ENCODE results near the gene PTPRM. TPM values are rescaled to one million over a fixed set of nuclear protein-coding genes. Genes with fewer than 3 reads are reported as not detected.
A peak's percentile ranks its signal among the peaks of the same experiment; 100 is the strongest.

The PTPRM gene
- total and polyA plus RNA-seq, 2 of the 4 experiments (the other 2 are of a cell fraction) = 28.3 to 51.2 TPM

DNA sequence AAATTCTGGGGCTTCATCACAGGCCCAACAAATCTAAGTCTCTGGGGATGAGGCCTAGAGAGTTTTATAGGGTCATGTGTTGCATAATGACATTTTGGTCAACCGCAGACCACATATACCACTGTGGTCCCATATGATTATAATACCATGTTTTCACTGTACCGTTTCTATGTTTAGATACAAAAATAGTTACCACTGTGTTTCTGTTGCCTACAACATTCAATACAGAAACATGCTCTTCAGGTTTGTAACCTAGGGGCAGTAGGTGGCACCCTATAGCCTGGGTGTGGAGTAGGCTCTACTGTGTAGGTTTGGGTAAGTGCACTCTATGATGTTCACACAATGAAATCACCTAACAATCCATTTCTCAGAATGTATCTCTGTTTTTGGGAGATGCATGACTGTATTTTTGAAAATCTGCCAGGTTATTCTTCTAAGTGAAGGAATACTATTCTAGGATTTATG, 485.2 kb downstream of the PTPRM start:
- Histone ChIP-seq H2BK120ac (ENCODE audit: low read depth, low read length) (no peak overlapping the region), H3K56ac (ENCODE audit: extremely low read depth, insufficient read depth, low read length) (no peak overlapping the region), H3K14ac (replicated peaks; ENCODE audit: low read depth, low read length) (no peak overlapping the region), H3K4me3 (ENCODE audit: insufficient read depth, low read depth, low read length) (no peak overlapping the region), H2AK5ac (ENCODE audit: low read depth, low read length) (no peak overlapping the region), H4K20me1 (ENCODE audit: insufficient read depth, low read length) (no peaks in the 10 kb centered on the region), H3K18ac (ENCODE audit: low read depth, low read length) (no peak overlapping the region), H3K4ac (ENCODE audit: low read depth, low read length) (no peak overlapping the region), H2BK5ac (ENCODE audit: low read depth, low read length, poor library complexity, severe bottlenecking) (no peak overlapping the region), H2AK9ac (replicated peaks; ENCODE audit: low read depth, low read length, poor library complexity) (no peak overlapping the region), H2AFZ (replicated peaks; ENCODE audit: low read length, poor library complexity) (no peak overlapping the region), H2BK20ac (ENCODE audit: low read depth, low read length) (no peak overlapping the region), H3K36me3 (ENCODE audit: control insufficient read depth, insufficient read depth, low read length) (no peaks in the 10 kb centered on the region), H4K91ac (ENCODE audit: insufficient read depth, low read depth, low read length) (no peak overlapping the region), H3K27me3 (ENCODE audit: control insufficient read depth, insufficient read depth, low read length) (no peaks in the 10 kb centered on the region), H3K4me1 (ENCODE audit: control insufficient read depth, insufficient read depth, low read length) (peaks cover 5% of the 10 kb centered on the region), H3K9me3 (ENCODE audit: control insufficient read depth, insufficient read depth, low read length) (no peaks in the 10 kb centered on the region), H3K27ac (ENCODE audit: insufficient read depth, low read length) (no peak overlapping the region), H3K23ac (ENCODE audit: low read depth, low read length) (no peak overlapping the region), H3K4me2 (ENCODE audit: low read depth, low read length) (no peak overlapping the region), H4K8ac (ENCODE audit: low read depth in 2 of 2, low read length in 2 of 2) (no peak overlapping the region), H2BK15ac (ENCODE audit: low read depth, low read length) (no peak overlapping the region), H4K5ac (ENCODE audit: low read depth, low read length) (no peak overlapping the region), H3K9me1 (ENCODE audit: insufficient read depth, low read length) (no peaks in the 10 kb centered on the region), H3K9ac (ENCODE audit: low read depth, low read length) (no peak overlapping the region), H3K79me1 (ENCODE audit: low read depth in 1 of 2, low read length in 2 of 2) (no peaks in the 10 kb centered on the region; a peak in 1 of 4 replicates)
- DNase-seq (peak; percentile 26), ATAC-seq (ENCODE audit: low read depth) (peak; percentile 32; the same call in 1 of the 2 replicates)
- in situ Hi-C loops (cut with MboI; ENCODE audit: low sequenced_read_pairs) (no loop called here), intact Hi-C loops (cut with micrococcal nuclease) (no loop called here), dilution Hi-C loops (cut with HindIII; ENCODE audit: low sequenced_read_pairs, unreplicated experiment) (no loop called here)
- ChIA-PET POLR2A (ENCODE audit: unreplicated experiment) (no interaction called here), CTCF (interaction anchor here (0.6 kb wide), 1 partner anchor 429 kb away, joined by 3 read pairs; no protein-coding TSS in a partner anchor)
- WGBS, 2 experiments (ENCODE audit: extremely low coverage in 2 of 2, insufficient read length in 1 of 2) = no CpG with 5 or more reads among the region's 2 CpGs
- BruUV-seq (replicated peaks) = no TSS peak
- TF ChIP-seq CHD1 (IDR thresholded peaks at IDR 0.05; ENCODE audit: low read depth, low read length) = no peak
- TF ChIP-seq RFX5 (IDR thresholded peaks at IDR 0.05; ENCODE audit: low read depth, low read length) = no peak
- TF ChIP-seq SMC3 (IDR thresholded peaks at IDR 0.05; ENCODE audit: low read depth, low read length) = no peak
- no peak for TF ChIP-seq MAFK (IDR thresholded peaks at IDR 0.05; ENCODE audit: low read depth, low read length)
- no peak for TF ChIP-seq BHLHE40 (IDR thresholded peaks at IDR 0.05; ENCODE audit: low read depth, low read length)
- TF ChIP-seq RAD21 (IDR thresholded peaks at IDR 0.05; ENCODE audit: low read length) = no peak
- TF ChIP-seq, protein P1, sequence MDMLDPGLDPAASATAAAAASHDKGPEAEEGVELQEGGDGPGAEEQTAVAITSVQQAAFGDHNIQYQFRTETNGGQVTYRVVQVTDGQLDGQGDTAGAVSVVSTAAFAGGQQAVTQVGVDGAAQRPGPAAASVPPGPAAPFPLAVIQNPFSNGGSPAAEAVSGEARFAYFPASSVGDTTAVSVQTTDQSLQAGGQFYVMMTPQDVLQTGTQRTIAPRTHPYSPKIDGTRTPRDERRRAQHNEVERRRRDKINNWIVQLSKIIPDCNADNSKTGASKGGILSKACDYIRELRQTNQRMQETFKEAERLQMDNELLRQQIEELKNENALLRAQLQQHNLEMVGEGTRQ (IDR thresholded peaks at IDR 0.05; ENCODE audit: low read depth, low read length) = no peak
- no peak for TF ChIP-seq MXI1 (IDR thresholded peaks at IDR 0.05; ENCODE audit: borderline replicate concordance, low read depth, low read length)
- TF ChIP-seq, protein P2, sequence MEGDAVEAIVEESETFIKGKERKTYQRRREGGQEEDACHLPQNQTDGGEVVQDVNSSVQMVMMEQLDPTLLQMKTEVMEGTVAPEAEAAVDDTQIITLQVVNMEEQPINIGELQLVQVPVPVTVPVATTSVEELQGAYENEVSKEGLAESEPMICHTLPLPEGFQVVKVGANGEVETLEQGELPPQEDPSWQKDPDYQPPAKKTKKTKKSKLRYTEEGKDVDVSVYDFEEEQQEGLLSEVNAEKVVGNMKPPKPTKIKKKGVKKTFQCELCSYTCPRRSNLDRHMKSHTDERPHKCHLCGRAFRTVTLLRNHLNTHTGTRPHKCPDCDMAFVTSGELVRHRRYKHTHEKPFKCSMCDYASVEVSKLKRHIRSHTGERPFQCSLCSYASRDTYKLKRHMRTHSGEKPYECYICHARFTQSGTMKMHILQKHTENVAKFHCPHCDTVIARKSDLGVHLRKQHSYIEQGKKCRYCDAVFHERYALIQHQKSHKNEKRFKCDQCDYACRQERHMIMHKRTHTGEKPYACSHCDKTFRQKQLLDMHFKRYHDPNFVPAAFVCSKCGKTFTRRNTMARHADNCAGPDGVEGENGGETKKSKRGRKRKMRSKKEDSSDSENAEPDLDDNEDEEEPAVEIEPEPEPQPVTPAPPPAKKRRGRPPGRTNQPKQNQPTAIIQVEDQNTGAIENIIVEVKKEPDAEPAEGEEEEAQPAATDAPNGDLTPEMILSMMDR (conservative IDR thresholded peaks at IDR 0.05; ENCODE audit: low read depth, low read length) = no peak
- TF ChIP-seq, protein P3, sequence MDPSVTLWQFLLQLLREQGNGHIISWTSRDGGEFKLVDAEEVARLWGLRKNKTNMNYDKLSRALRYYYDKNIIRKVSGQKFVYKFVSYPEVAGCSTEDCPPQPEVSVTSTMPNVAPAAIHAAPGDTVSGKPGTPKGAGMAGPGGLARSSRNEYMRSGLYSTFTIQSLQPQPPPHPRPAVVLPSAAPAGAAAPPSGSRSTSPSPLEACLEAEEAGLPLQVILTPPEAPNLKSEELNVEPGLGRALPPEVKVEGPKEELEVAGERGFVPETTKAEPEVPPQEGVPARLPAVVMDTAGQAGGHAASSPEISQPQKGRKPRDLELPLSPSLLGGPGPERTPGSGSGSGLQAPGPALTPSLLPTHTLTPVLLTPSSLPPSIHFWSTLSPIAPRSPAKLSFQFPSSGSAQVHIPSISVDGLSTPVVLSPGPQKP (IDR thresholded peaks at IDR 0.05; ENCODE audit: borderline replicate concordance, low read depth, low read length) = no peak
- no peak for TF ChIP-seq NFE2L2 (IDR thresholded peaks at IDR 0.05; ENCODE audit: low read depth, low read length)
- no peak for TF ChIP-seq FOS (IDR thresholded peaks at IDR 0.05; ENCODE audit: low read depth, low read length)
- no peak for TF ChIP-seq RCOR1 (IDR thresholded peaks at IDR 0.05; ENCODE audit: insufficient replicate concordance, low read length)
